ENCODE data around the gene SPEN. TPM values are rescaled to one million over a fixed set of nuclear protein-coding genes. Genes with fewer than 3 reads are reported as not detected.
A peak's percentile ranks its signal among the peaks of the same experiment; 100 is the strongest.

Gene SPEN, protein sequence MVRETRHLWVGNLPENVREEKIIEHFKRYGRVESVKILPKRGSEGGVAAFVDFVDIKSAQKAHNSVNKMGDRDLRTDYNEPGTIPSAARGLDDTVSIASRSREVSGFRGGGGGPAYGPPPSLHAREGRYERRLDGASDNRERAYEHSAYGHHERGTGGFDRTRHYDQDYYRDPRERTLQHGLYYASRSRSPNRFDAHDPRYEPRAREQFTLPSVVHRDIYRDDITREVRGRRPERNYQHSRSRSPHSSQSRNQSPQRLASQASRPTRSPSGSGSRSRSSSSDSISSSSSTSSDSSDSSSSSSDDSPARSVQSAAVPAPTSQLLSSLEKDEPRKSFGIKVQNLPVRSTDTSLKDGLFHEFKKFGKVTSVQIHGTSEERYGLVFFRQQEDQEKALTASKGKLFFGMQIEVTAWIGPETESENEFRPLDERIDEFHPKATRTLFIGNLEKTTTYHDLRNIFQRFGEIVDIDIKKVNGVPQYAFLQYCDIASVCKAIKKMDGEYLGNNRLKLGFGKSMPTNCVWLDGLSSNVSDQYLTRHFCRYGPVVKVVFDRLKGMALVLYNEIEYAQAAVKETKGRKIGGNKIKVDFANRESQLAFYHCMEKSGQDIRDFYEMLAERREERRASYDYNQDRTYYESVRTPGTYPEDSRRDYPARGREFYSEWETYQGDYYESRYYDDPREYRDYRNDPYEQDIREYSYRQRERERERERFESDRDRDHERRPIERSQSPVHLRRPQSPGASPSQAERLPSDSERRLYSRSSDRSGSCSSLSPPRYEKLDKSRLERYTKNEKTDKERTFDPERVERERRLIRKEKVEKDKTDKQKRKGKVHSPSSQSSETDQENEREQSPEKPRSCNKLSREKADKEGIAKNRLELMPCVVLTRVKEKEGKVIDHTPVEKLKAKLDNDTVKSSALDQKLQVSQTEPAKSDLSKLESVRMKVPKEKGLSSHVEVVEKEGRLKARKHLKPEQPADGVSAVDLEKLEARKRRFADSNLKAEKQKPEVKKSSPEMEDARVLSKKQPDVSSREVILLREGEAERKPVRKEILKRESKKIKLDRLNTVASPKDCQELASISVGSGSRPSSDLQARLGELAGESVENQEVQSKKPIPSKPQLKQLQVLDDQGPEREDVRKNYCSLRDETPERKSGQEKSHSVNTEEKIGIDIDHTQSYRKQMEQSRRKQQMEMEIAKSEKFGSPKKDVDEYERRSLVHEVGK (N-terminal part only)
- 10 to 100 TPM; 13.5 to 33.7 (median 23.2) TPM for total RNA-seq
- long read RNA-seq, partial matches to known transcripts: 0 of 2 reads
- long read RNA-seq, other reads (novel, unspliced or antisense): 2 of 2 reads

DNA sequence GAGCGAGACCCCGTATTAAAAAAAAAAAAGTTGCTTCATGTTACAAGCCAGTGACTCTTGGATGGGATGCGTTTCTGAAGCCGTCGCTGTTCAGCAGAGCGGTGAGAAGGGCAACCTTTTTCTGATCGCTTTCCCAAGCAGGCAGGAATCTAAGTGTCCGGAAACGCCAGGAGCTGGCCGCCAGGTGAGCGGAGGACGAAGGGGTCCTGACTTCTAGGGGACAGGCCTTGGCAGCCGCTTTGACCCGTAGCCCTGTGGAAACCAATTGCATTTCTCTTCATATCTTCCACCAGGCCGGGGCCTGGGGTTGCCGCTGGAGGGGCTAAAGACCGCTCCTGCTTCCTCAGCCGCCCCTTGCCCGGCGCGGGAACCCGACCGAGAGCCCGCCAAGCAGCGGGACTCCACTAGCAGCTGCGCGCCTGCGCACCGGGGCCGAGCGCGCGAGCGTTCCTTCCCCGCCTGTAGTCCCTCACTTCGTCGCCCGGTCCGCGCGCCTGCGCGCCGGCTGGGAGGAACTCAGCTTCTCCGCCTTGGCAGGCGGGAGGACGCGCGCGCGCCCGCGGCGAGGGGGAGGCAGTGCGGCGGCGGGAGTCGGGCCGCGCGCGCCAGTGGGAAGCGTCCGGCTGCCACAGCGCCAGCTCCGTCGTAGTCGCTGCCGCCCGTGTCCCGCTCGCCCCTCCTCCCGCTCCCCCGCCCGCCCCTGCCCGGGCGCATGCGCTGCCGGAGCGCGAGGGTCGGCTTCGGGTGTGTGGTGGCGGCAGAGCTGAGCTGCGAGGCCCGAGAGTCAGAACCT, at the start of gene SPEN:
TSS of gene SPEN (plus strand) at position 608 of the 793 bp plus-strand sequence. CDS start 361 bp downstream, outside the sequence.
- Histone ChIP-seq H3K4me1 (peaks cover 0 to 61% (median 16%) of the 10 kb centered on the region in 4 donors), H3K27ac (peak within 1 kb of the TSS; percentile 95 to 99 (median 97)), H3K9me3 (no peaks in the 10 kb centered on the region), H3K4me3 (peak within 1 kb of the TSS; percentile 74 to 87 (median 85)), H3K36me3 (no peaks in the 10 kb centered on the region), H3K27me3 (no peaks in the 10 kb centered on the region)
- intact Hi-C loops (cut with DNase I): no loop called here
- ATAC-seq (peak; percentile 79 to 89 (median 85)), DNase-seq (peak; percentile 99)
- TF ChIP-seq, protein P1, sequence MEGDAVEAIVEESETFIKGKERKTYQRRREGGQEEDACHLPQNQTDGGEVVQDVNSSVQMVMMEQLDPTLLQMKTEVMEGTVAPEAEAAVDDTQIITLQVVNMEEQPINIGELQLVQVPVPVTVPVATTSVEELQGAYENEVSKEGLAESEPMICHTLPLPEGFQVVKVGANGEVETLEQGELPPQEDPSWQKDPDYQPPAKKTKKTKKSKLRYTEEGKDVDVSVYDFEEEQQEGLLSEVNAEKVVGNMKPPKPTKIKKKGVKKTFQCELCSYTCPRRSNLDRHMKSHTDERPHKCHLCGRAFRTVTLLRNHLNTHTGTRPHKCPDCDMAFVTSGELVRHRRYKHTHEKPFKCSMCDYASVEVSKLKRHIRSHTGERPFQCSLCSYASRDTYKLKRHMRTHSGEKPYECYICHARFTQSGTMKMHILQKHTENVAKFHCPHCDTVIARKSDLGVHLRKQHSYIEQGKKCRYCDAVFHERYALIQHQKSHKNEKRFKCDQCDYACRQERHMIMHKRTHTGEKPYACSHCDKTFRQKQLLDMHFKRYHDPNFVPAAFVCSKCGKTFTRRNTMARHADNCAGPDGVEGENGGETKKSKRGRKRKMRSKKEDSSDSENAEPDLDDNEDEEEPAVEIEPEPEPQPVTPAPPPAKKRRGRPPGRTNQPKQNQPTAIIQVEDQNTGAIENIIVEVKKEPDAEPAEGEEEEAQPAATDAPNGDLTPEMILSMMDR (IDR thresholded peaks at IDR 0.05): peak in 1 of 4 donors; percentile 14
- peak; percentile 90 for TF ChIP-seq POLR2A (IDR thresholded peaks at IDR 0.05)
- under 1% methylated on average over 25 of the region's 86 CpGs for WGBS (ENCODE audit: insufficient coverage, low coverage, low lambda C conversion rate, missing lambda C conversion rate)

DNA sequence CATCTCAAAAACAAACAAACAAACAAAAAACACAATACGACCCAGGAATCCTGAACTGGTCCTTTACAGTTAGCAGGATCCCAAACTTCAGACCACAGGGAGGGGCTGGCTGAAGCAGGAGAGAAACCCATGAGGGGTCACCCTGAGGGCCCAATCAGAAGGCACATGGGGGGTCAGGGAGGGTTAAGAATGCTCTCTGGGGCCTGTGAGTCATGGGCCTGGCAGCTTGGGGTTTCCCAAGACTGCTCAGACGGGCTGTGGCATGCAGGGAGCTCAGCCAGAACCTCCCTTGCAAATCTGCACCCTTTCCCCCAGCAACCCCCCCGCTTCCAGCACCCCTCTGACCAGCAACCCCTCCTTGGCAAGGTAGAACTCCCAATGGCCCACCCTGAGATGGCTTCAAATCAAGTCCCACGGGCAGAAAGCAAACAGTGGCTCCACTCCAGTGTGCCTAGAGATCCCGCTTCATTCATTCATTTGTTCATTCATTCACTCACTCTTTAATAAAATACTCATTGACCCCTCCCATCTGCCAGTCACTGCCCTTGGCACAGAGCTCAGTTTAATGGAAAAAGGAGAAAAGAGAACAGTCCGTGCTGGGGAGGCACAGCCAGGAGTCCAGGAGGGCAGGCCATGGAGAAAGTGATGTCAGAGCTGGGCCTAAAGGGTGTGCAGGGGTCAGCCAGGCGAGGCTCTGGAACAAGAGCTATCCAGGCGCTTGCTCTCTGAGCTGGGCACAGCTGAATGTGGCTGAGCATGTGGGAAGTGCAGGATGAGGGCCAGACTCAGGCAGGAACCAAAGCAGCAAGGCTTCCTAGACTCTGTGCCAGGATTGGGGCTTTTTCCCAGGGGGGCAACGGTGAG, 48.3 kb upstream of the SPEN start:
- no peaks in the 10 kb centered on the region for H3K27me3 ChIP-seq
- 23% methylated on average over 7 of the region's 9 CpGs for WGBS (ENCODE audit: insufficient coverage, low coverage, low lambda C conversion rate, missing lambda C conversion rate)
- H3K4me3 ChIP-seq: peak overlapping the region in 1 of 3 donors; percentile 37
- no peaks in the 10 kb centered on the region for H3K36me3 ChIP-seq
- H3K9me3 ChIP-seq: no peaks in the 10 kb centered on the region
- DNase-seq (peak; percentile 70 to 94 (median 92)), ATAC-seq (peak; percentile 75 to 87 (median 86))
- H3K4me1 ChIP-seq: peaks cover 0 to 39% (median 5%) of the 10 kb centered on the region in 4 donors
- intact Hi-C loops (cut with DNase I): no loop called here
- peak overlapping the region; percentile 59 to 88 (median 62) for H3K27ac ChIP-seq
- TF ChIP-seq, protein P1 (IDR thresholded peaks at IDR 0.05): no peak
- TF ChIP-seq POLR2A (IDR thresholded peaks at IDR 0.05): peak; percentile 58

DNA sequence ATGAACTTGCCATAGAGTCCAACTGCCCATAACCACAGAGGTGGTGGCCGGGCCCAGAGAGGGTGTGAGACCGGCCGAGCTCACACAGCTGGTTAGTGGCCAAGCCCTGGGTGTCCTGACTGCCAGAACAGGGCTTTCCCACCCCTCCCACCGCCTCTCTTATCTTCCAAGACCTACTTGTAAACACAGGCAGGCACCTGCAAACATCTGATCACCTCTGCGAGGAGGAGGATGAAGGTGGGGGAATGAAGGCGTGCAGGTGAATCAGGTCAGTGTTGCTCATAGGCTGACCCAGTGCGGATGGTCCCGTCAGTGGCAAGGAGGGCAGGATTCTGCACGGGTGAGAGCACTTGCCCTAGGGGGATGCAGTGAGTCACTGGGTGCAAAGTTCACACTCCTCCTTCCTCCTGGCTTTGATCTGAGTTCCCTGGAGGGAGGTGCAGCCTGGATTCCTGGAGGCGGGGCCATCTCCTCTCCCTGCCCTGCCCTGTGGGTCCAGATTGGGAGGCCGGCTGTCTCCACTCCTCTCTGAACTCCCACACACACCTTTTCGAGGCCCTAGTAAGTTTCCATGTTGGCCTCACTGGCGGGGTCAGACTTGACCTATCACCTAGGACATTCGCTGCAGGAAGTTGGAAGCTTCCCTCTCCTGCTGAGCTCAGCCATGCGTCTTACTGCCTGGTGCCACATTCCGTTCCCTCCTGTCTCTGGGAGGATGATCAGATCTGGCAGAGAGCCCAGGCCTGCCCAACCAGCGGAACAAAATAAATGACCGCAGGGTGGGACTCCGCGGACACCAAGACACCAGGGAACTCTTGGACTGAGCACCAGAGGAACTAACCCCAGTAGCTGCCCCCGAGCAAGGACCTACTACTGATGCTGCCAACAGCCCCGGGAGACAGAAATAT, 47.3 kb upstream of the SPEN start:
- peaks cover 0 to 39% (median 5%) of the 10 kb centered on the region in 4 donors for H3K4me1 ChIP-seq
- no peaks in the 10 kb centered on the region for H3K27me3 ChIP-seq
- WGBS (ENCODE audit: insufficient coverage, low coverage, low lambda C conversion rate, missing lambda C conversion rate): 18% methylated on average over 9 of the region's 22 CpGs
- H3K9me3 ChIP-seq: no peaks in the 10 kb centered on the region
- ATAC-seq: peak; percentile 76 to 83 (median 77)
- TF ChIP-seq, protein P1 (IDR thresholded peaks at IDR 0.05): no peak
- TF ChIP-seq POLR2A (IDR thresholded peaks at IDR 0.05): peak; percentile 14
- intact Hi-C loops (cut with DNase I): no loop called here
- peak; percentile 78 to 86 (median 85) for DNase-seq
- H3K27ac ChIP-seq: peak overlapping the region; percentile 59 to 88 (median 62)
- peak overlapping the region in 1 of 3 donors; percentile 37 for H3K4me3 ChIP-seq
- H3K36me3 ChIP-seq: no peaks in the 10 kb centered on the region
